ENCODE measurements around the gene TENT4B.
"Not testable (repeated sequence)": the region's sequence is repeated elsewhere in the genome, so short reads cannot be mapped to it uniquely, and the experiment has no call there.

TENT4B gene

GRCh38 chr16:50152807-50153595 lies at the start of gene TENT4B:
TSS of gene TENT4B (plus strand) at chr16:50153306. CDS start at chr16:50153622, 316 bp downstream.
- DNase-seq (ENCODE audit: extremely low read depth in 1 of 2, low read depth in 1 of 2): peak; percentile 74 to 78

- no peak for DNase-seq (ENCODE audit: extremely low read depth in 1 of 2, low read depth in 1 of 2)
Measured at GRCh38 chr16:50103764-50104163, 49.3 kb upstream of the TENT4B start.

GRCh38 chr16:50114357-50115129 lies 38.6 kb upstream of the TENT4B start:
- no peak for DNase-seq (ENCODE audit: extremely low read depth in 1 of 2, low read depth in 1 of 2)

- DNase-seq (ENCODE audit: extremely low read depth in 1 of 2, low read depth in 1 of 2): no peak
Measured at GRCh38 chr16:50120711-50121110, 32.4 kb upstream of the TENT4B start.

GRCh38 chr16:50121278-50121677 lies 31.8 kb upstream of the TENT4B start:
- DNase-seq (ENCODE audit: extremely low read depth in 1 of 2, low read depth in 1 of 2): no peak

- DNase-seq (ENCODE audit: extremely low read depth in 1 of 2, low read depth in 1 of 2): peak in 1 of 2 donors; percentile 1
Measured at GRCh38 chr16:50121721-50122445, 31.2 kb upstream of the TENT4B start.

- no peak for DNase-seq (ENCODE audit: extremely low read depth in 1 of 2, low read depth in 1 of 2)
Measured at GRCh38 chr16:50123417-50123816, 29.7 kb upstream of the TENT4B start.

- DNase-seq (ENCODE audit: extremely low read depth in 1 of 2, low read depth in 1 of 2): no peak
Measured at GRCh38 chr16:50124769-50125168, 28.3 kb upstream of the TENT4B start.

- no peak for DNase-seq (ENCODE audit: extremely low read depth in 1 of 2, low read depth in 1 of 2)
Measured at GRCh38 chr16:50126183-50126582, 26.9 kb upstream of the TENT4B start.

- DNase-seq (ENCODE audit: extremely low read depth in 1 of 2, low read depth in 1 of 2): not testable (repeated sequence)
Measured at GRCh38 chr16:50132571-50132970, 20.5 kb upstream of the TENT4B start.

- no peak for DNase-seq (ENCODE audit: extremely low read depth in 1 of 2, low read depth in 1 of 2)
Measured at GRCh38 chr16:50133214-50133613, 19.9 kb upstream of the TENT4B start.

- no peak for DNase-seq (ENCODE audit: extremely low read depth in 1 of 2, low read depth in 1 of 2)
Measured at GRCh38 chr16:50136399-50136798, 16.7 kb upstream of the TENT4B start.

- no peak for DNase-seq (ENCODE audit: extremely low read depth in 1 of 2, low read depth in 1 of 2)
Measured at GRCh38 chr16:50137268-50137667, 15.8 kb upstream of the TENT4B start.

- no peak for DNase-seq (ENCODE audit: extremely low read depth in 1 of 2, low read depth in 1 of 2)
Measured at GRCh38 chr16:50139580-50139979, 13.5 kb upstream of the TENT4B start.

GRCh38 chr16:50144211-50144610 lies 8.9 kb upstream of the TENT4B start:
- DNase-seq (ENCODE audit: extremely low read depth in 1 of 2, low read depth in 1 of 2): no peak

GRCh38 chr16:50146479-50147435 lies 6.3 kb upstream of the TENT4B start:
- no peak for DNase-seq (ENCODE audit: extremely low read depth in 1 of 2, low read depth in 1 of 2)

GRCh38 chr16:50151322-50151721 lies 1.8 kb upstream of the TENT4B start:
- no peak for DNase-seq (ENCODE audit: extremely low read depth in 1 of 2, low read depth in 1 of 2)

- DNase-seq (ENCODE audit: extremely low read depth in 1 of 2, low read depth in 1 of 2): no peak
Measured at GRCh38 chr16:50151756-50152155, 1.4 kb upstream of the TENT4B start.

- peak in 1 of 2 donors; percentile 32 for DNase-seq (ENCODE audit: extremely low read depth in 1 of 2, low read depth in 1 of 2)
Measured at GRCh38 chr16:50152351-50152806, 727 bp upstream of the TENT4B start.
